Stimulated activated memory B cell treated with anti-CD40 and anti-IgM and Interleukin-4, amounts not matched to agents 10 μg/mL and 1 μg/mL and 100 μg/mL, for 72 hours (primary cell): ENCODE data around the gene SEZ6L.

Experiments
- ATAC-seq: fragments of 150-1000 bp; cut with Tn5 transposase; 2 replicates; pipeline ENCODE4 v1.10.0; 2021
- H3K27ac Mint-ChIP-seq: one replicate; pipeline ENCODE4 v1.8.0; 2022; ENCODE audit warnings: mild to moderate bottlenecking, mixed read lengths
- H3K27me3 Mint-ChIP-seq: one replicate; pipeline ENCODE4 v1.8.0; 2022; ENCODE audit warnings: mixed read lengths
- H3K36me3 Mint-ChIP-seq: one replicate; pipeline ENCODE4 v1.8.0; 2022; ENCODE audit warnings: mixed read lengths
- H3K4me1 Mint-ChIP-seq: one replicate; pipeline ENCODE4 v1.8.0; 2022; ENCODE audit warnings: mixed read lengths
- H3K4me3 Mint-ChIP-seq: one replicate; pipeline ENCODE4 v1.8.0; 2022; ENCODE audit warnings: mild to moderate bottlenecking, moderate library complexity, mixed read lengths
- H3K9me3 Mint-ChIP-seq: one replicate; pipeline ENCODE4 v1.8.0; 2022; ENCODE audit warnings: mixed read lengths

Gene SEZ6L

DNA sequence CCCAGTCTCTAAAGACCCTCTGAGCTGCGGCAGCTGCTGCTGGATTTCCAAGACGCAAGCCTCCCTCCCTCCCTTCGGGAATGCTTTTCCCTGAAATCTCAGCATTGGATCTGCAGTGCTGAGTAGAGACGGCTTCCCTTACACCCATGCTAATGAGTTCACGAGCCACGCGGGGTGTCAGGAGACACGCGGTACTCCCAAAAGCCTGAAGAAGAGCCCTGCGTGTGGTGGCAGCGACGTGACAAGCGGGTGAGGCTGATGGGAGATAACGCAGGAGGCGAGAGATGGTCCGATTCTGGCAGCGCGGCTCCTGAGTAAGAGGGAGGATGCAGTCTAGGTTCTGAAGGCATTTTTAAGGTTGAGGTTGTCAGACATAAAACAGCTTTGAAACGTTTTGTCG, 185.4 kb downstream of the SEZ6L start:
- no peak overlapping the region for H3K4me3 Mint-ChIP-seq
- no peaks in the 10 kb centered on the region for H3K36me3 Mint-ChIP-seq
- H3K4me1 Mint-ChIP-seq: no peaks in the 10 kb centered on the region
- H3K27me3 Mint-ChIP-seq: peaks cover 30% of the 10 kb centered on the region
- no peak for ATAC-seq
- no peak overlapping the region for H3K27ac Mint-ChIP-seq
- H3K9me3 Mint-ChIP-seq: peaks cover 2% of the 10 kb centered on the region

- H3K27me3 Mint-ChIP-seq: peaks cover 34% of the 10 kb centered on the region
- H3K36me3 Mint-ChIP-seq: no peaks in the 10 kb centered on the region
- H3K4me1 Mint-ChIP-seq: peaks cover 8% of the 10 kb centered on the region
- no peak overlapping the region for H3K4me3 Mint-ChIP-seq
- ATAC-seq: no peak
- H3K27ac Mint-ChIP-seq: no peak overlapping the region
- peaks cover 2% of the 10 kb centered on the region for H3K9me3 Mint-ChIP-seq
Measured at GRCh38 chr22:26357281-26357680, 188.0 kb downstream of the SEZ6L start.

GRCh38 chr22:26357813-26358212, 188.6 kb downstream of the SEZ6L start:
- ATAC-seq: no peak
- peaks cover 2% of the 10 kb centered on the region for H3K9me3 Mint-ChIP-seq
- H3K4me1 Mint-ChIP-seq: peaks cover 8% of the 10 kb centered on the region
- peaks cover 37% of the 10 kb centered on the region for H3K27me3 Mint-ChIP-seq
- no peak overlapping the region for H3K27ac Mint-ChIP-seq
- H3K4me3 Mint-ChIP-seq: no peak overlapping the region
- no peaks in the 10 kb centered on the region for H3K36me3 Mint-ChIP-seq

DNA sequence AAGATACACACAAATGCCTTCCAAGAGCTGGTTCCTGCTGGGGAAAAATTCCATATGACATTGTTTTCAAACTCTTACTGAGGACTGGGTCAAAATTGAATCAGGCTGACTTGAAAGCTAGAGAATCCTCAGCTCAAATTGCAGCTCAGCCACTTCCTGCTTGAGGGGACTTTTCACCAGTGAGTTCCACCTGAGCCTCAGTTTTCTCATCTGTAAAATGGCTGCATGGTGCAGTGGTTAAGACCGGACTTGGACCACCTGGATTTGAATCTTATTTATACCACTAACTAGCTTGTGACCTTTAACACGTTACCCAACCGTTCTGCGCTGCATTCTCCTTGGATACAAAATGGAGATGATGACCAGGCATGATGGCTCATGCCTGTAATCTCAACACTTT, 189.9 kb downstream of the SEZ6L start:
- no peak overlapping the region for H3K27ac Mint-ChIP-seq
- no peaks in the 10 kb centered on the region for H3K9me3 Mint-ChIP-seq
- ATAC-seq: no peak
- H3K4me1 Mint-ChIP-seq: peaks cover 8% of the 10 kb centered on the region
- H3K4me3 Mint-ChIP-seq: no peak overlapping the region
- H3K36me3 Mint-ChIP-seq: no peaks in the 10 kb centered on the region
- H3K27me3 Mint-ChIP-seq: peaks cover 23% of the 10 kb centered on the region

DNA sequence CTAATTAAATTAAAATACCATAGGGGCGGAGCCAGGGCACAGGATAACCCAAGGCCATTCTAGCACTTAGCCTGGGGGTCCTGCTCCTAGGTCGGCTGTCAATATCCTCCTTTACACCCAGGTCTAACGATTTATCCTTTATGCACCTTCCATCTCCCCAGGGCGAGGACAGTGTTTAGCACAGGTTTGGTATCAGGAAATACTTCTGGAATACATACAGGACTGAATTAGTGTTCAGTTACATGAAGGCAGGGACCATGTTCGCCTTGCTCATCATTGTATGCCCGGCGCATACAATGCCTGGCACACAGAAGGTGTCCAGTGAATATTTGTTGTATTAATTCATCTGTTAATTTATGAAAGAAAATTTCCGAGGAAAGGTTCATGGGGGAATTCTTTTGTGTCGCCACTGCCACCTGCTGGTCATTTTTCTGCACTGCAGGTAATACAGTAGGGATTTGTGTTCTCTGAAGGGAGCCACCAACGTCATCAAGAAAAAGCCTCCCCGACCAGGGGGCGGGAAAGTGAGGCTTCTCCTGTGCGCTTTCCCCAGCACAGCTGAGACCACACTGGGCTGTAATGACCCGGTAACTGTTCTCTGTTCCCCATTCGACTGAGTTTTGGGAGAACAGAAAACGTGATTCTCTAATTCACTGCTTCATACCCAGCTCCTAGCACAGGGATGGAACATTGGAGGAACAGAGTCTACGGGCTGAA, 191.1 kb downstream of the SEZ6L start:
- H3K4me3 Mint-ChIP-seq: peak overlapping the region; percentile 7

GRCh38 chr22:26362471-26362870, 193.2 kb downstream of the SEZ6L start:
- Mint-ChIP-seq H3K36me3 (no peaks in the 10 kb centered on the region), H3K4me1 (peaks cover 11% of the 10 kb centered on the region), H3K27me3 (peaks cover 13% of the 10 kb centered on the region), H3K27ac (no peak overlapping the region), H3K4me3 (no peak overlapping the region), H3K9me3 (no peaks in the 10 kb centered on the region)
- no peak for ATAC-seq

More for the DNA sequence above, 191.1 kb downstream of the SEZ6L start:
- Mint-ChIP-seq H3K36me3 (no peaks in the 10 kb centered on the region), H3K4me1 (peaks cover 8% of the 10 kb centered on the region), H3K9me3 (no peaks in the 10 kb centered on the region), H3K27me3 (peaks cover 12% of the 10 kb centered on the region), H3K27ac (no peak overlapping the region)
- ATAC-seq: peak; percentile 84

GRCh38 chr22:26364066-26365015, 195.1 kb downstream of the SEZ6L start:
- Mint-ChIP-seq H3K9me3 (no peaks in the 10 kb centered on the region), H3K27ac (no peak overlapping the region), H3K36me3 (no peaks in the 10 kb centered on the region), H3K27me3 (peaks cover 18% of the 10 kb centered on the region), H3K4me3 (no peak overlapping the region), H3K4me1 (peaks cover 15% of the 10 kb centered on the region)
- peak; percentile 86 for ATAC-seq

GRCh38 chr22:26367402-26368245, 198.4 kb downstream of the SEZ6L start:
- no peak overlapping the region for H3K4me3 Mint-ChIP-seq
- H3K27me3 Mint-ChIP-seq: peaks cover 23% of the 10 kb centered on the region
- H3K27ac Mint-ChIP-seq: no peak overlapping the region
- ATAC-seq: peak; percentile 71
- no peaks in the 10 kb centered on the region for H3K36me3 Mint-ChIP-seq
- peaks cover 7% of the 10 kb centered on the region for H3K4me1 Mint-ChIP-seq
- H3K9me3 Mint-ChIP-seq: no peaks in the 10 kb centered on the region

- no peaks in the 10 kb centered on the region for H3K36me3 Mint-ChIP-seq
- peaks cover 51% of the 10 kb centered on the region for H3K27me3 Mint-ChIP-seq
- no peak overlapping the region for H3K27ac Mint-ChIP-seq
- no peak overlapping the region for H3K4me3 Mint-ChIP-seq
- ATAC-seq: no peak
- peaks cover 6% of the 10 kb centered on the region for H3K4me1 Mint-ChIP-seq
- no peaks in the 10 kb centered on the region for H3K9me3 Mint-ChIP-seq
Measured at GRCh38 chr22:26372890-26373289, 203.6 kb downstream of the SEZ6L start.

- H3K4me3 Mint-ChIP-seq: no peak overlapping the region
- H3K27ac Mint-ChIP-seq: no peak overlapping the region
- peaks cover 6% of the 10 kb centered on the region for H3K4me1 Mint-ChIP-seq
- peaks cover 65% of the 10 kb centered on the region for H3K27me3 Mint-ChIP-seq
- ATAC-seq: no peak
- H3K9me3 Mint-ChIP-seq: peaks cover 6% of the 10 kb centered on the region
- no peaks in the 10 kb centered on the region for H3K36me3 Mint-ChIP-seq
Measured at GRCh38 chr22:26374391-26375026, 205.2 kb downstream of the SEZ6L start.

DNA sequence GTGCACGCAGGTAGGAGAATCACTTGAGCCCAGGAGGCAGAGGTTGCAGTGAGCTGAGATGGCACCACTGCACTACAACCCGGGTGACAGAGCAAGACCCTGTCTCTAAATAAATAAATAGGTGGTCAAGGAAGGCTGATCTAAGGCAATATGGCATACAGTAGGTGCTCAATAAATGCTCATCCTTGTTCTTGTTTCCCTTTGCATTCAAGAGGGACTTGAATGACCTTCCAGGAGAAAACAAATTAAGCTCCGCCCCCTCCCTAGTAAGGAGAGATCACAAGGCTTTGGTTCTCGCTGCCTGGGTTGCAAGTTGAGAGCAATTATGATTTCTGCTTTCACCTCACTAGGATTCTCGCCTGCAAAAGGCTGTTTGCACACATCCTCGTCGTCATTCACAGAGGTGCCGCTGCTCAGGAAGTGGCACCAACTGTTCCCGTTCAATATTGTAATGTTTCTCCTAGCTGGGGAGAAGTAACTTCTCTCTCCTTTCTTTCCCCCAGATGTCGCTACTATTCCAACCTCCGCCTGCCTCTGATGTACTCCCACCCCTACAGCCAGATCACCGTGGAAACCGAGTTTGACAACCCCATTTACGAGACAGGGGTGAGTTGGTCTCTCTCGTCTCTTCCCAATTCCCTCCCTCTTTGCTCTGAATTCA, 208.0 kb downstream of the SEZ6L start:
- H3K9me3 Mint-ChIP-seq: peaks cover 6% of the 10 kb centered on the region
- no peaks in the 10 kb centered on the region for H3K36me3 Mint-ChIP-seq
- H3K27ac Mint-ChIP-seq: no peak overlapping the region
- H3K4me1 Mint-ChIP-seq: peaks cover 6% of the 10 kb centered on the region
- no peak for ATAC-seq
- H3K27me3 Mint-ChIP-seq: peaks cover 70% of the 10 kb centered on the region
- H3K4me3 Mint-ChIP-seq: no peak overlapping the region

- peaks cover 6% of the 10 kb centered on the region for H3K4me1 Mint-ChIP-seq
- no peak overlapping the region for H3K27ac Mint-ChIP-seq
- ATAC-seq: no peak
- peaks cover 71% of the 10 kb centered on the region for H3K27me3 Mint-ChIP-seq
- H3K36me3 Mint-ChIP-seq: no peaks in the 10 kb centered on the region
- no peak overlapping the region for H3K4me3 Mint-ChIP-seq
- H3K9me3 Mint-ChIP-seq: peaks cover 6% of the 10 kb centered on the region
Measured at GRCh38 chr22:26380072-26380830, 211.0 kb downstream of the SEZ6L start.

DNA sequence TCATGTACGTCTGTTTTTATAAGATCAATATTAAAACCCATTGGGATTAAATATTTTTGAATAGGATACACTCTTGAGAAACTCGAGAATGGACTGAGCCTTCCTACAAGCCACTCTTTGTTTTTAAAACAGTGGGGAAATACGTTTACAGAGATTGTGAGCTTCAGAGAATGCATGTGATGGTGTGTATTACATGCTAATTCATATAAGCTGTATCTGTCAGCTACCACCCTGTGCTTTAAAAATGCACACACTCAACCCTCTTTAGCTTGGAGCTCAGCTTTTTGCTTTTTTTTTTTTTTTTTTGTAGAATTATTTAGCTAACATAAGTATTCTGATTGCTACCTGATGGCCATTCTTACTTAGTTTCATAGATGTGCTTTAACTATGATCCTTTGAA, 213.5 kb downstream of the SEZ6L start:
- Mint-ChIP-seq H3K9me3 (peaks cover 6% of the 10 kb centered on the region), H3K4me1 (peaks cover under 1% of the 10 kb centered on the region), H3K4me3 (no peak overlapping the region), H3K36me3 (no peaks in the 10 kb centered on the region), H3K27ac (no peak overlapping the region), H3K27me3 (peaks cover 51% of the 10 kb centered on the region)
- no peak for ATAC-seq
